GM21367 (cell line): ENCODE data around the gene HORMAD2.
"Not testable (repeated sequence)": the region's sequence is repeated elsewhere in the genome, so short reads cannot be mapped to it uniquely, and the experiment has no call there.

Experiments used
- ATAC-seq: cut with Tn5 transposase; IDR thresholded peaks from one replicate; pipeline ENCODE4 v1.9.1; 2021; ENCODE audit not compliant: unreplicated experiment

Gene HORMAD2

DNA sequence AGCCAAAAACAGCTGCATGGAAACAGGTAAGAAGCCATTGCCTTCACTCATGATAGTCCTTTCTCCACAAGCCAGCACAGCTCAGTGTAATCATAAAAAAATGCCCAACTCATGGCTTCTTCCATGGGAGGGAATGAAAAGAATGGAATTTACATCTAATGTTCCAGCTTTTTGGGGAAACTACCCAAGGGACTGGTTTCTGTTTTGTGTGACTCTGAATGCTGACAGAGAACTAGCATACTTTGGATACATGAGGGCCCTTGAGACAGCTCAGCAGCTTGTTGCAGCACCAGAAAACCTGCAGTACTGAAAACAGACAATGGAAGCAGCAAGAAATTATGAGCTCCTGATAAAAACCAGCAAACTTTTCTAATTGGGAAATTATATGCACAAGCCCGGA is 24.2 kb upstream of the HORMAD2 start:
- ATAC-seq = no peak

DNA sequence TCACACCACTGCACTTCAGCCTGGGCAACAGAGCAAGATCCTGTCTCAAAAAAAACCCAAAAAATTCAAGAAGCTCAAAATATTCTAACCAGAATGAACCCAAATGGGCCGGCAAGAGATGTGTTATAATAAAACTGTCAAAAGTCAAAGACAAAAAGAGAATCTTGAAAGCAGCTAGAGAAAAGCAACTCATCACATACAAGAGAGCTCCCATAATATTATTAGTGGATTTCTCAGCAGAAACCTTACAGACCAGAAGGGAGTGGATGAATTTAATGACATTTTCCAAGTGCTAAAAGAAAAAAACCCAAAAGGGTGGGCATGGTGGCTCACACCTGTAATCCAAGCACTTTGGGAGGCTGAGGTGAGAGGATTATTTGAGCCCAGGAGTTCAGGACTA is 22.9 kb upstream of the HORMAD2 start:
- ATAC-seq = no peak

DNA sequence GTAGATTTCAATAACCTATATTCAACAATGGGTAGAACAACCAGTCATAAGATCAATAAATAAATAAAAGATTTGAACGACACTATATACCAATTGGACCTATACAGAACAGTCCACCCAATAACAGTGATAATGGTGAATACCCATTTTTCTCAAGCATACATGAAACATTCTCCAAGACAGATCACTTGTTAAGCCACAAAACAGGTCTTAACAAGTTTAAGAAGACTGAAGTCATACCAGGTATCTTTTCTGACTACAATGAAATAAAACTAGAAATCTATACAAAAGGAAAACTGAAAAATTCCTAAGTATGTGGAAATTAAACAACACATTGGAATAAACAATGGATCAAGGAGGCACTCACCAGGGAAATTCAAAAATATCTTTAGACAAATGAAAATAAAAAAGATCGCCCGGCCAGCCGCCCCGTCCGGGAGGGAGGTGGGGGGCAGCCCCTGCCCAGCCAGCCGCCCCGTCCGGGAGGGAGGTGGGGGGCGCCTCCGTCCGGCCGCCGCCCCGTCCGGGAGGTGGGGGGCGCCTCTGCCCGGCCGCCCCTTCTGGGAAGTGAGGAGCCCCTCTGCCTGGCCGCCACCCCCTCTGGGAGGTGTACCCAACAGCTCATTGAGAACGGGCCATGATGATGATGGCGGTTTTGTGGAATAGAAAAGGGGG is 20.8 kb upstream of the HORMAD2 start:
- not testable (repeated sequence) for ATAC-seq

DNA sequence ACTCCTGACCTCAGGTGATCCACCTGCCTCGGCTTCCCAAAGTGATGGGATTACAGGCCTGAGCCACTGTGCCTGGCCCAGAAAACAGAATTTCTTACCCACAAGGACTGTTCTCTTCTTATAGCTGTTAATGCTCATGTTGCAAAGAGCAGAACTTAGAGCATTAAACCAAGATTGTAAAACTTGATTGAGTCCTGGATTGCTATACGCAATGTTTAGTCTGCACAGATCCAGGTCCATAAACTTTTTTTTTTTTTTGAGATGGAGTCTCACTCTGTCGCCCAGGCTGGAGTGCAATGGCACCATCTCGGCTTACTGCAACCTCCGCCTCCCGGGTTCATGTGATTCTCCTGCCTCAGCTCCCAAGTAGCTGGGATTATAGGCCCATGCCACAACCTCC is 19.2 kb upstream of the HORMAD2 start:
- ATAC-seq = not testable (repeated sequence)

DNA sequence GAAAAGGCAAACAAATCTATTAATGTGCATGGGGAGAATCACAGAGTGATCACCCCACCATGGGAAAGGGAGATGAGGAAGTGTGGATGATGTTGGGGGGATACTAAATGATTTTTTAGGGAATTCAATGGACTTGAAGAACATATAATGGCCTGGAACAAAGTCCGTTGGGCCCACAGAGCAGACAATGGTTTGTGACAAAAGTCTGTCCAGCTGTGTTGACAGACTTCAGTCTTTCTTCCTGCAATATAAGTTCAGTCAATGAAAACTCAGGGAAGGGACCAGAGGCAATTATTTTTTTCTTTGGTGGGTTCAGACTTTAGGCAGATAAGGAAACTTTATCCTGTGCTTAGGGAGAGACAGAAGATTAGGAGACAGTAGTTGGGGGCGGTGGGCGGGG is 18.0 kb upstream of the HORMAD2 start:
- no peak for ATAC-seq

DNA sequence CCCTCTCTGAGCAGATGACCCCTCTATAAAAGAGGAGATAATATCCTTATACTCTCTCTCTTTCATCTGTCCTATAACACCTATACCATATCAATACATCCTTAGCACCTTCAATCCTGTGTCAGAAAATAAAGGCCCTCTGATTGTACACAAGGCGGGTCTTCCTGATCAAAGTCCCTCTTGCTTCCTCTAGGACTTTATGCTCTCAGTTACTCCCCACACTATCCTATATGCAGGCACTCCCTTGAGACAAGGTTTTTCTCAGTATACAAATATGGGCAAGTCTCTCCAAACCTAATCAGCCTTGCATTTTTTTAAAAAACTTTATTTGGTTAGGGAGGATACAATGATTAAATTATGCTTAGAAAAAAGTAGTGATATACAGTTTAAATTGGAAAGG is 17.3 kb upstream of the HORMAD2 start:
- ATAC-seq = no peak

DNA sequence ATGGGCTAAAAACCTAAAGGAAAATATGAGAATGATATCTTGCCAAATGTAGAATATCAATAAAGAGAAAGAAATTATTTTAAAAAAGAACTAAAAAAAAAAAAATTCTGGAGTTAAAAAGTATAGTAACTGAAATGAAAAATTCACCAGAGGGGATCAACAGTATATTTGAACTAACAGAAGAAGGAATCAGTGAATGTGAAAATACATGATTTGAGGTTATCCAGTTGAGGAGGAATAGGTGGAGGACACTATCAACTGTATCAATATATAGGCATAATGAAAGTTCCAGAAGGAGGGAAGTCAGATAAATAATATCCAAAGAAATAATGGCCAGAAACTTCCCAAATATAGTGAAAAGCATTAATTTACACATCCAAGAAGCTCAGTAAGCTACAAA is 16.1 kb upstream of the HORMAD2 start:
- no peak for ATAC-seq

DNA sequence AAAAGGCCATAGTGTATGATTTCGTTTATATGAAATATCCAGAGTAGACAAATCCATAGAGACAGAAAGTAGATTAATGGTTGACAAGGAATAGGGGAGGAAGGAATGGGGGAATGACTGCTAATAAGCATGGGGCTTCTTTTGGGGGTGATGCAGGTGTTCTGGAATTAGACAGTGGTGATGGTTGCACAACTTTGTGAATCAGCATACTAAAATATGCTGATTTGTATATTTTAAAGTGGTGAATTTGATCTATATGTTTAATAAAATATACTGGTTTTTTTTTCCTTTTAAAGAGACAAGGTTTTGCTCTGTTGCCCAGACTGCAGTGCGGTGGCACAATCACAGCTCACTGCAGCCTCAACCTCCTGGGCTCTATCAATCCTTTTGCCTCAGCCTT is 6.5 kb upstream of the HORMAD2 start:
- no peak for ATAC-seq

DNA sequence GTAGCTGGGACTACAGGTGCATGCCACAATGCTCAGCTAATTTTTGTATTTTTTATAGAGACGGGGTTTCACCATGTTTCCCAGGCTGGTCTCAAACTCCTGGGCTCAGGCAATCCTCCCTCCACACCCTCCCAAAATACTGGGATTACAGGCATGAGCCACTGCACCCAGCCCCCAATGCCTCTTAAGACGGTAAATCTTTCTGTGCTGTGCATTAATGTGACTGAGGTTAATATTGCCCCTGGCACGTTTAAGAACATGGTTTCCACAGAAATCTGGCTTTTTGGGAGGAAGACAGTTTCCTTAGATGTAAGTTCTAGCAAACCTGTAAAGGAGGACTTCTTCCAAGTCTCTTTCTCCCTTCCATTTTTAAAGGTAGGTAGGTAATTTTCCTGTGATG is 6.1 kb upstream of the HORMAD2 start:
- ATAC-seq = no peak

DNA sequence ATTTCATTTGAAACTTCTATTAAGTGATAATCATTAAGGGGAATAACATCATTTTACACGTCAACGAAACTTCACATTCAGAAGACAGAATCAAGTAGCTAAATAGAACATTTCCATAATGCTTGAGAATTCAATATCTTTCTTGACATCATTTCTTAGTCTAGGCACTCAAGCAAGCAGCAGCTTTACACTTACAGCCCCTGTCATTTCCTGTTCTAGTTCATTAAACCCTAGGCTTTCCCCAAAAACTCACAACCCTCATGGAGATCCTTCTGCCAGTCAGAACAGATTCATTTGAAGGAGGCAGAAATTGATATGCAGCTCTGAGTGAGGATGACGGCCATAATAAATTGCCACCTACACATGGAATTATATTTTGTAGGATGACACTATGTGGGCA is 5.3 kb upstream of the HORMAD2 start:
- ATAC-seq = no peak

DNA sequence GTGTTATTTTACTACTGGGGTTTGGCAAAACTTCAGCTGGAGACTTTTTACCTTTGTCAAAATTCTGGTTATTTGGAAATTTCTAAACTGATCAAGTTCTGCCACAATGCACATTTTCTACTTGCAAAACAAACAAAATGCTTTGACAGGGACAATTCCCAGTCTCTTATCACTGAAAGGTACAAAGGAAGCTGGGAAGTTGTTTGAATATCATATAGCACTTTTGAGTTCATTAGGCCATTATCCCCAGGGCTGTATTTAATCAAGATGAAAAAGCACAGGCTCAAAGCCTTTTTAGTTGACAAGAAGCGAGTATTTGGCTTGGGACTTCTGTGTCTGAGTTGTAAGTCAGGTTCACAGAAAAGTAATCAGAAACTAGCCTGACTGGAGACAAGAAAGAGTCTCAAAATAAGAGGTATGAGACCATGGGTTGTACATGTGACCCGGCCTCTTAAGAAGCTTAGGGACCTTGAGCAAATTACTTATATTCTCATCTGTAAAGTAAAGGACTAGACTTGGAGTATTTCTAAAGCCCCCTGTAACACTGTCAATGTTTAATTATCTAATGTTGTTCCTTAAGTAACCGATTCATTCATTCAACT is 2.9 kb upstream of the HORMAD2 start:
- ATAC-seq = no peak

DNA sequence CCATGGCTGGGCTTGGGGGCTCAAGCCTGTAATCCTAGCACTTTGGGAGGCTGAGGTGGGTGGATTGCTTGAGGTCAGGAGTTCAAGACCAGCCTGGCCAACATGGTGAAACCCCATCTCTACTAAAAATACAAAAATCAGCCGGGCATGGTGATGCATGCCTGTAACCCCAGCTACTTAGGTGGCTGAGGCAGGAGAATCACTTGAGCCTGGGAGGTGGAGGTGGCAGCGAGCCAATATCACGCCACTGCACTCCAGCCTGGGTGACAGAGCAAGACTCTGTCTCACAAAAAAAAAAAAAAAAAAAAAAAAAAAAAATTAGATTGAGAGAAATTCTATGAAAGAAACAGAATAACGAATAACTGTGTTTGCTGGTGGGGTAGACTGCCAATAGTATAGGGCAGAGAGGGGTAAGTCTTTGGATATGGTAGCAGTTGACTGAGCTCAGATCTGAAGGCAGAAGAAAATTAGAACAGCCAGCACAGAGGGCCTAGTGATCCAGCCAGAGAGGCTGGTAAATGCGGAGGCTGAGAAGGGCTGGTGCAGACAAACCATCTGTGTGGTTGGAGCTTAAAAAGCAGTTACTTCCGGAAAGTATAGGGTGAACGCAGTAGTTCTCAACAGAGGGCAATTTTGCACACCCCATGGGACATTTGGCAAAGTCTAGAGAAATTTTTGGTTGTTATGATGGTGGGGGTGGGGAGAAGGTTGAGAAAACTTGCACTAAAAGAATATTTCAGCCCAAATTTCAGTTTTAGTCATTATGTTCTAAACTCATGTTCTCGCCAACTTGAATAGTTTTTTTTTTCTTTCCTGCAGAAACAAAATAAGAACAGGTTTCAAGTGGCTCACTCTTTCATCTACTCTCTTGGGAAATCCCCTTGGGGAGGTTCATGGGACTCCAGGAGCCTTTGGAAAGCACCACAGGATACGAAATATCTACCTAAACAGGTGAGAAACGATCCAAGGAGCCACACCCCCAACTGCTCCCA is 1.6 kb upstream of the HORMAD2 start:
- no peak for ATAC-seq

DNA sequence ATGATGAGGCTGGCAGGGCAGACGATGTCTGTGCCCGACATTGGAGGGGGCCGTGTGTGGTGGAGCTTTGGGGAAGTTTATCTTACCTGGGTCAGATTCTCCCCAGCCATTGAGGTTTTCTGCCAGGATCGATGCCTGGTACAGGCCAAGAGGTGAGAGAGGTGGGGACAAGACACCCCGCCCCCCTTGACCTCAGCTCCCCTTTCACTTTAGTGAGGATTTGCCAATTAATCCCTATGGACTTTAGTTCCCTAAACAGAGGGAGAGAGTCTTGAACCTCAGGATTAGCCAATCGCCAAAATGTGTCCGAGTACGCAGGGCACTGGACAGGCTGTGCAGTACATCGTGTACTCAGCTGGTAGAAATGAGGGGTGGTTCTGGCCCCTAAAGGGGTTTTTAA is 541 bp downstream of the HORMAD2 start:
- no peak for ATAC-seq

DNA sequence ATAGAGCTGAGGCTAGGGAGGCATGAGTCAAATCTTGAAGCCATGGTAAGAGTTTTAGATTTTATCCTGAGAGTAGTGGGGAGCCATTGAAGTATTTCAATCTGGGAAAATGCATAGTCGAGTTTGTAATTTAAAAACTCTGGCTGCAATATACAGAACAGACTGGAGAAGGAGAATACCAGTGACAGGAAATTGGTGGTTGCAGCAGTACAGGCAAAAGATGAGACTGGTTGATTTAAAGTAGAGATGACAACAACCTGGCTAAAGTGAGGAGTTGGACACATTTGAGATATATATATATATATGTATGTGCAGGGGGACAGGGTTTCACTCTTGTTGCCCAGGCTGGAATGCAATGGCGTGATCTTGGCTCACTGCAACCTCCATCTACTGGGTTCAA is 6.2 kb downstream of the HORMAD2 start:
- no peak for ATAC-seq

DNA sequence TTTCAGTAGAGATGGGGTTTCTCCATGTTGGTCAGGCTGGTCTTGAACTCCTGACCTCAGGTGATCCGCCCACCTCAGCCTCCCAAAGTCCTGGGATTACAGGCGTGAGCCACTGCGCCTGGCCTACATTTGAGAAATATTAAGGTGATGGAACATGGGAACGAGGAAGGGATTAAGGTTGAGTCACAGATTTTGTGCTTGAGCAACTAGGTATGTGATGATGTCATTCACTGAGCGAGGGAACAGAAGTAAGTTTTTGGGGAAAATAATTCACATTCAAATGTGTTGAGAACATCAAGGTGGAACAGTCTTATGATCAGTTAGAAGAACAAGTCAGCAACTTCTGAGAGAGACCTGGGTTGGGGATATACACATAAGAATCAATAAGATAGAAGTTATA is 6.8 kb downstream of the HORMAD2 start:
- not testable (repeated sequence) for ATAC-seq

DNA sequence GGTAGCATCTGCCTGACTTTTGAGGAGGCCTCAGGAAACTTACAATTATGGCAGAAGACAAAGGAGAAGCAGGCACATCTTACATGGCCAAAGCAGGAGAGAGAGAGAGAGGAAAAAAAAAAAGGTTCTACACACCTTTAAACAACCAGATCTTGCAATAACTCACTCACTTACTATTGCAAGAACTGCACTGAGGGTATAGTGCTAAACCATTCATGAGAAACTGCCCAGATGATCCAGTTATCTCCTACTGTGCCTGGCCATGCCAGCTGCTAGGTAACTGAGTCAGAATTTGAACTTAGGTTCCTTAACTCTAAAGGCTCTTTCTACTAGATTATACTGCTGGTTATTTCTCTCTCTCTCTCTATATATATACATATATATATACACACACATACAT is 7.3 kb downstream of the HORMAD2 start:
- ATAC-seq = no peak

DNA sequence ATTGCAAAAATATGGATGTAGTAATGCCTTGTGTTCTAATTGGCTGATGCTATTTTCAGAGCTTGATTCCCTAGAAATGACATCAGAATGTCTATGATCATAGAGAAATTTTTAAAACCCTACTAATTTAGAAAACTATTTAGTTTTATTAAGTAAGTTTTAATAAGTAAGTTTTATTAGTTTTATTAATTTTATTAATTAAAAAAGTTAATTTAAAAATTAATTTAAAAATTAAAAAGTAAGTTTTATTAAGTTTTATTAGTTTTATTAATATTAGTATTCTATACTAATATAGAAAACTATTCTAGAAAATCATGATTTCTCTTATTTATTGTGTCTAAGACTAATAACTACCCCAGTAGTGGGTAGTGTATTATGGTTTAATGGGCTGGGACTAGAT is 8.2 kb downstream of the HORMAD2 start:
- no peak for ATAC-seq

DNA sequence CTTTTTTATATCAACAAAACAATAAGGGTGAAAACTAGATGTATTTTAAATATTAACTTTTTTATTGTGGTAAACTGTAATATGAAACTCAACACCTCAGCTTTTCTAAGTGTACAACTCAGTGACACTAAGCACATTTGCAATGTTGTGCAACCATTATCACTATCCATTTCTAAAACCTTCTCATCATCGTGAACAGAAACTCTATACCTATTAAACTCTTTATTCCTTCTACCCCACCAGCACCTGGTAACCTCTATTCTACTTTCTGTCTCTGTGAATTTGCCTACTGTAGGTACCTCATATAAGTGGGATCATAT is 9.4 kb downstream of the HORMAD2 start:
- ATAC-seq = no peak

DNA sequence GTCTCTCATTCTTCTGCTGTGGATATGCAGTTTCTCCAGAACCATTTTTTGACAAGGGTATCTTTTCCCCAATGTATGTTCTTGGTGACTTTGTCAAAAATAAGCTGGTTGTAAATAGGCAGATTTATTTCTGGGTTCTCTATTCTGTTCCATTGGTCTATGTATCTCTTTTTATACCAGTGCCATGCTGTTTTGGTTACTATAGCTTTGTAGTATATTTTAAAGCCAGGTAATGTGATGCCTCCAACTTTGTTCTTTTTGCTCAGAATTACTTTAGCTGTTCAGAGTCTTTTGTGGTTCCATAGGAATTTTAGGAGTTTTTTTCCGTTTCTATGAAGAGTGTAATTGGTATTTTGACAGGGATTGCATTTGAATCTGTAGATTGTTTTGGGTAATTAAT is 12.4 kb downstream of the HORMAD2 start:
- no peak for ATAC-seq

DNA sequence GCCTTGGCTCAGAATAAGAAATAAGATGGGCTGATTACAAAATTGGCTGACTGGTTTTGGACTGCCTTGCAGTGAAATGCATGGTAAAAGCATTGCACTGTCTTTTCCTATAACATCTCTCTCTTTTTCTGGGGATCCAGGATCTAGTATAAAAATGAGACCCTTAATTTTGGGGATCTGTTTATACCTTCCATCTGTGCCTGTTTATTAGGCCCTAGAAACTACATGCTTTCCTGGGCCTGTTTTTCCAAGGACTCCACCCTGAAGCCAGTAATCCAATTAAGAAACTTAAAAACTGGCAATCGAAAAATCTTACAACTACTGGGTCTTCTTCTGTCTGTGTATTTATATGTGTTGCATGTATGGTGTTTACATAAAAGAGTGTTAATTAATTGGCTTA is 14.5 kb downstream of the HORMAD2 start:
- ATAC-seq = no peak

DNA sequence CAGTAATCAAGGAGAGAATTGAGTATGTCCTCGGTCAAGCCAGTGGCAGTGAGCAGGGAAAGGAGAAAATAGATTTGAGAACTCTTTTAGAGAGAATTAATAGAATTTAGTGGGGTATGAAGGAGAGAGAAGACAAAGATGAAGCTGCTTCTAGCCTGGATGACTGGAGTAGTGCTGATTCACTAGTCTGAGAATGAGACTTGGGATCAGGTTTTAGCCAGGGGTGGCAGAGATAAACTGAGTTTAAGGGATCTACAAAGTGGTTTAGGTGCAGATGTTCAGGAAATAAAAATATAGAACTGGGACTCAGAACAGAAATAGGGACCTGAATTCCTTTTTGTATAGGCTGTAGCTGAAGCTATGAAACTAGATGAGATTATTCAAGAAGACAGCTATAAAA is 17.6 kb downstream of the HORMAD2 start:
- ATAC-seq = no peak

DNA sequence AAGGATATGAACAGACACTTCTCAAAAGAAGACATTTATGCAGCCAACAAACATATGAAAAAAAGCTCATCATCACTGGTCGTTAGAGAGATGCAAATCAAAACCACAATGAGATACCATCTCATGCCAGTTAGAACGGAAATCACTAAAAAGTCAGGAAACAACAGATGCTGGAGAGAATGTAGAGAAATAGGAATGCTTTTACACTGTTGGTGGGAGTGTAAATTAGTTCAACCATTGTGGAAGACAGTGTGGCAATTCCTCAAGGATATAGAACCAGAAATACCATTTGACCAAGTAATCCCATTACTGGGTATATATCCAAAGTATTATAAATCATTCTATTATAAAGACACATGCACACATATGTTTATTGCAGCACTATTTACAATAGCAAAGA is 20.5 kb downstream of the HORMAD2 start:
- ATAC-seq = not testable (repeated sequence)
